Stimulated activated naive CD8-positive, alpha-beta T cell treated with anti-CD3 and anti-CD28 coated beads, Interleukin-15, amount 100 ng/mL, for 72 hours (primary cell): ENCODE measurements around the gene PCSK1.
A peak's percentile ranks its signal among the peaks of the same experiment; 100 is the strongest.

Experiments
- ATAC-seq: fragments of 150-1000 bp; cut with Tn5 transposase; 2 replicates; pipeline ENCODE4 v1.10.0; 2021; ENCODE audit warnings: mild to moderate bottlenecking, moderate library complexity
- DNase-seq, 2 donors: peaks; one replicate each; pipeline ENCODE4 v3.0.0; 2021 to 2022
- H3K27ac Mint-ChIP-seq, 2 donors: one replicate each; pipeline ENCODE4 v1.8.0; 2022; ENCODE audit warnings: mild to moderate bottlenecking in 2 of 2, mixed read lengths in 2 of 2, moderate library complexity in 2 of 2
- H3K27me3 Mint-ChIP-seq: one replicate; pipeline ENCODE4 v1.8.0; 2022; ENCODE audit warnings: mixed read lengths
- H3K4me1 Mint-ChIP-seq: one replicate; pipeline ENCODE4 v1.8.0; 2022; ENCODE audit warnings: mild to moderate bottlenecking, mixed read lengths
- H3K4me3 Mint-ChIP-seq, 2 donors: one replicate each; pipeline ENCODE4 v1.8.0; 2022; ENCODE audit warnings: mild to moderate bottlenecking in 2 of 2, mixed read lengths in 2 of 2, moderate library complexity in 1 of 2
- H3K9me3 Mint-ChIP-seq, 2 donors: one replicate each; pipeline ENCODE4 v1.8.0; 2022; ENCODE audit warnings: mixed read lengths in 2 of 2

The PCSK1 gene

DNA sequence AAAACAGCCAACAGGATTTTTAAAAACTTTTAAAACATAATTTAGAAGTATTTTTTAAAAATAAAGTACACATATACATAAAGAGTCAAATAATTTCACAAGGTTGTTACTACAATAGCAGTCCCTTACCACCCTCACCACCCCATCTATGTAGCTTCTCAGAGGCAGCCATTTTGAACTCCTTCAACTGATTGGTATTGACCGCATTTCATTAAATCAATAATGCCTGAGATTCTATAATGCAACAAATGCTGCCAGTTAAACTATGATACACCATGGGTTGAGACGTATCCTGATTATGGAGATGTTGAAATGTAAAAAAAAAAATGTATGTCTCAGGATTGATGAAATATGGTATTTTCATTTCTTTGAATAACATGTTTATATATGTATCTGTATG, 78.8 kb downstream of the PCSK1 start:
- Mint-ChIP-seq H3K4me3 (no peak overlapping the region), H3K27me3 (peaks cover 10% of the 10 kb centered on the region), H3K27ac (no peak overlapping the region), H3K4me1 (no peaks in the 10 kb centered on the region), H3K9me3 (no peaks in the 10 kb centered on the region)
- no peak for DNase-seq
- no peak for ATAC-seq

GRCh38 chr5:96353220-96353619, 79.8 kb downstream of the PCSK1 start:
- ATAC-seq (no peak), DNase-seq (no peak)
- Mint-ChIP-seq H3K27me3 (no peaks in the 10 kb centered on the region), H3K4me3 (no peak overlapping the region), H3K9me3 (no peaks in the 10 kb centered on the region), H3K27ac (no peak overlapping the region), H3K4me1 (no peaks in the 10 kb centered on the region)

DNA sequence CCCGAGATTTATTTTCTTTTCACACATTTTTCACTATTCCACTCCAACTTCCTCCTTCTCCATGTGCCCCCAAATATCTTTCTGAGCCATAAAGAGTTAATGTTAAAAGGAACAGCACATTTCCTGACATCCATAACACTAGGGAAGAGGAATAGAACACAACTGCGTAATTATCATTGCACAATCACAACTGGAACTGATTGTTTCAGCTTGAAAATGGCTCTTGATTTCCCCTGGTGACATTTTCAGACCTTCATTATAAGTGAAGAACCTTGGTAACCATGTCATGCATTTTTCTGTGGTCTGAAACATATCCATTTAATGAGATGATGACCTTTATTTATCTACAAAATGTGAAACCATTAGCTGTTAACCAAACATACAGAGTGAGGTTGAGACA, 82.4 kb downstream of the PCSK1 start:
- no peak overlapping the region for H3K4me3 Mint-ChIP-seq

GRCh38 chr5:96348536-96348935, 84.5 kb downstream of the PCSK1 start:
- Mint-ChIP-seq H3K4me3 (no peak overlapping the region), H3K9me3 (no peaks in the 10 kb centered on the region), H3K27me3 (no peaks in the 10 kb centered on the region), H3K4me1 (peaks cover 15% of the 10 kb centered on the region), H3K27ac (no peak overlapping the region)
- DNase-seq (no peak), ATAC-seq (no peak)

More for the DNA sequence above, 82.4 kb downstream of the PCSK1 start:
- ATAC-seq (no peak), DNase-seq (no peak)
- H3K4me1 Mint-ChIP-seq: peaks cover 3% of the 10 kb centered on the region
- H3K9me3 Mint-ChIP-seq: no peaks in the 10 kb centered on the region
- H3K27me3 Mint-ChIP-seq: no peaks in the 10 kb centered on the region
- H3K27ac Mint-ChIP-seq: no peak overlapping the region

DNA sequence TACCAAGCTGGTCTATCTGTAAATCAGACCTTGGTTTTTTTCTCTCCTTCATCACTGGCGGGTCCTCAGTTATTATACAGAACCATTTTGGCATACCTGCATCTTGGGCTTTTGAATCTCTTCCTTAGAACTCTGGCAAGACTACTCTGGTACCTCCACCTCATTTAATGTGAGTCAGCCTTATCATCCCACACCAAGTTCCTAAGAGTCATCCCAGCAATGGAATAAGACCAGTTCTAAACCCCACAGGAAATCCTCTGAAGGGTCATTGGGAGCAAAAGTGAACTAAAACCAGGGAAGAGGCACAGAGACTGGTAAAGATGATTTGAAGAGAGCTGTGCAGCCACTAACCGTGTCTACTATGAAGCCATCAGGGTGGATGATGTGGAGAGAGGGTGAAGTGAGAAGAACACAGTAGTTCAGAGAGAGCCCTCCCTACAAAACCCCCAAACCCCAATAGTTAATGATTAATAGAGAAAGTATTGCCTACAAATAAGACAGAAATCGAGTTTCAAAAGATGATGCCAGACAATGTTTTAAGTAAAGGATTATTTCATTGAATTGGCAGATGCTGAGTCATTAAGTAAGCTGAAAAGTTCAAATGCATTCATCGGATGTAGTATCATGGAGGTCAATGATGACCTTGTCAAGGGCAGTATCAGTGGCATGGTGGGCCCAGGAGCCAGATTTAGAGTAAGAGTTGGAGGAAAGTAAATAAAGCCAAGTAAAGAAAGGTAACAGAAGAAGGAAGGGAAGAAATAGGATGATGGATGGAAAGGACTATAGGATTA, 85.4 kb downstream of the PCSK1 start:
- no peak for ATAC-seq
- Mint-ChIP-seq H3K4me3 (no peak overlapping the region), H3K4me1 (peaks cover 15% of the 10 kb centered on the region), H3K9me3 (no peaks in the 10 kb centered on the region), H3K27me3 (no peaks in the 10 kb centered on the region), H3K27ac (no peak overlapping the region)
- DNase-seq: no peak

DNA sequence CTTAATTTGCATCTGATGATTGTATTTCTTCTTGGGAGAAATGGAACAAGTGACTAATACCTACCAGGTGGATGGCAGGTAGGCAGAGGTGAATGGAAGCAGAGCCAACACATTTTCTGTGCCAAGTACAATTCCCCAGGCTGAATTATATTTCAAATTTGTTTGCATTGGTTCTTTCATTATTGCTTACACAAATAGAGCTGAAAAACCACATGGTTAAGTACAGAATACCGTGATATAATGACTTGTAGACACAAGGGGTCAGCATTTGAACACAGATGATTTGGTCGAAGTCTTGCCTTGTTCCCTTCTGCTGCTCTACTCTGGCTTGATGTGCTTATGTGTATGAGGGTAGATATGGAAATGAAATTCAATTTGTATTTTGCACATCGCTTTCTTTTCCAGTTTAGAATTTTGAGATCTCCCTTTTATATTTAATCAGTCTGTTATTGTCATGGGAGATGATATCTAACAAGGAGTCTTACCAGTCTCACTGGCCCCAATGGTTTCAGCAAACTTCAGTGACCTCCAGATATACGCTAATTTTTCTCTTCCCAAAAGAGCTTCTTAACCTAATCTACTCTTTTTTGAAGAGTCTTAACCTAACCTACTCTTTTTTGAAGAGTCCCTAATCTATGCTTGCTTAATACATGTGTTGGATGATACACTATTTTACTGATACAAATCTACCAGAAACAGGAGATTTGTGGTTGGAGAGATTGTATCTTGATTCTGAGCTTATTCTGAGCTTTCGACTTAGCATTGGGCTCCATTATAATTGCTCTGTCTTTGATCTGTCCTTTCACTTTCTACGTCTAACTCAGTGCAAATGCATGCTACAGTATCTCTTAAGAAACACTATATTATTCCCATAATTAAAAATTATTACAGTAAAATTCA, 88.1 kb downstream of the PCSK1 start:
- Mint-ChIP-seq H3K4me1 (peaks cover 15% of the 10 kb centered on the region), H3K4me3 (no peak overlapping the region), H3K27me3 (peaks cover 14% of the 10 kb centered on the region), H3K27ac (no peak overlapping the region), H3K9me3 (no peaks in the 10 kb centered on the region)
- peak; percentile 16 to 19 for DNase-seq
- ATAC-seq: peak; percentile 89

DNA sequence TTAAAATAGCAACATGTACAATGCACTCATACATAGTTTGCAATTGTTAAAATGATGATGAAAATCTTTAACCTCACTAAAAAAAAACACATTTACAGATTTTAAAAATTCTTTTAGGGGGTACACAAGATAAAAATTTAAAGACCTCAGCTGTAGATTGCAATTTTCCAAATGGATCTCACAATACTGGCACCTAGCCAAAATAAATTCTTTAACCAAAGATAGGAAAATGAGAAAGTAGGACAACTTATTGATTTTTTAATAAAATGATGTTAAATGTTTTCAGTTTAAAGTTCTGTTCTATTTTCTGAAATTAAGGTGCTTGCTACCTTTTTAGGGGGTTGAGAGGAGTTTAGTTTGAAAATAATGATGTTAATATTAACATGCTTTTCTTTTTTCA, 90.0 kb downstream of the PCSK1 start:
- Mint-ChIP-seq H3K4me1 (peaks cover 15% of the 10 kb centered on the region), H3K27ac (no peak overlapping the region), H3K9me3 (no peaks in the 10 kb centered on the region), H3K27me3 (peaks cover 14% of the 10 kb centered on the region), H3K4me3 (no peak overlapping the region)
- DNase-seq: no peak
- ATAC-seq: no peak

- Mint-ChIP-seq H3K4me3 (no peak overlapping the region), H3K9me3 (no peaks in the 10 kb centered on the region), H3K4me1 (peaks cover 15% of the 10 kb centered on the region), H3K27ac (no peak overlapping the region), H3K27me3 (peaks cover 14% of the 10 kb centered on the region)
- ATAC-seq (no peak), DNase-seq (no peak)
These were observed 90.5 kb downstream of the PCSK1 start for GRCh38 chr5:96342581-96342980.
